GM21825 (cell line): Measurements from ENCODE around the gene SCAI.
"Not testable (repeated sequence)": the region's sequence is repeated elsewhere in the genome, so short reads cannot be mapped to it uniquely, and the experiment has no call there.

ENCODE experiments used
- ATAC-seq: cut with Tn5 transposase; IDR thresholded peaks from one replicate; pipeline ENCODE4 v1.9.1; 2021; ENCODE audit warnings: mild to moderate bottlenecking, moderate library complexity; ENCODE audit not compliant: unreplicated experiment

The SCAI gene

GRCh38 chr9:125108541-125108940, 34.8 kb downstream of the SCAI start:
- not testable (repeated sequence) for ATAC-seq

DNA sequence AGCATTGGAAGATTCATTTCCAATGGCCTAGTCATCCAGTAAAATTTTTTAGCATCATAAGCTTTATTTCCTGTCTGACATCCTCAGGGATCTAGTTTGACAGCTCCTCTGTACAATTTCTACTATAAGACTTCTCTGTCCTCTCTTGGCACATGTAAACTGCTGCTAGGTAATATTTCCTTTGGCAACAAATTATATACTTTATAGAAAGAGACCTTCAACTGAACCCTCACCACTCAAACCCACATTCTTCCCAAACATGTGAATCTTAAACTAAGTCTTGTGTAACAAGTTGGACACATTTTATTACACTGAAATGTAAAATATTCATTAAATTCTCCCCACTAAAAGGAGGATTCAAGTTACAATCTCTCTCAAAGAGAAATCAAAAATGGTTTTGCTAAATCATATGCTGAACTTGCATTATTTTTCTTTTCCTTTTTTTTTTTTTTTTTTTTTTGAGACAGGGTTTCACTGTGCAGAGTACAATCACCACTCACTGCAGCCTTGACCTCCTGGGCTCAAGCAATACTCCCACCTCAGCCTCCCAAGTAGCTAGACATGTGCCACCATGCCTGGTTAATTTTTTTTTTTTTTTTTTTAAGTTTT, 36.9 kb downstream of the SCAI start:
- no peak for ATAC-seq

DNA sequence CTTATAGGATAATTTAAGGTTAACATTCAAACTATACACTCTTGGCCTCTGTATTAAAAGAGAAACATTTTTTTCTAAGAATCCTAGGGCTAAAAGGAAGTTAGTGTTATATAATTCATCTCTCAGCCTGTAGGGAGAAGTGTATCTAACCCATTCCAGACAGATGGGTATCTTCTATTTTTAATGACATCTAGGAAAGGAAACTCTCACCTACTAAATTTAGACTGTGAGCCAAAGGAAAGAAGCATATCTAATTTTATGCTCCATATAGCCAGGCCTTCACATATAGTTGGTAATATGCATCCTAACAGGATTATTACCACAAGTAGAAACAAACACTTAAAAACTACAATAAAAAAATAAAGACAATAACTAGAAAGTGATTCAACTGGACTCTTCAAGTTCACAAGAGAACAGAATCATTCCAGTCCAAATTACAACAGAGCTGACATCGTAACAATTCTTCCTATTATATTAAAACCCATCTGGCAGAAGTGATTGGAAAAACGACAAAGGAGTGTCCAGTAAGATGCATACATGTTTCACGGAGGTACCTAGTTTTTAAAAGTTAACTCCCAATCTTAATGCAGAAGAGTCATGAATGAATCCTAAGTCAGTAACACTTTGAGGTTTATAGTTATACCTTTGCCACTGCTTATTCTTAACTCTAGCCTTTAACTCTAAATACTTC, 39.4 kb downstream of the SCAI start:
- ATAC-seq: no peak

GRCh38 chr9:125103021-125103420, 40.3 kb downstream of the SCAI start:
- no peak for ATAC-seq

DNA sequence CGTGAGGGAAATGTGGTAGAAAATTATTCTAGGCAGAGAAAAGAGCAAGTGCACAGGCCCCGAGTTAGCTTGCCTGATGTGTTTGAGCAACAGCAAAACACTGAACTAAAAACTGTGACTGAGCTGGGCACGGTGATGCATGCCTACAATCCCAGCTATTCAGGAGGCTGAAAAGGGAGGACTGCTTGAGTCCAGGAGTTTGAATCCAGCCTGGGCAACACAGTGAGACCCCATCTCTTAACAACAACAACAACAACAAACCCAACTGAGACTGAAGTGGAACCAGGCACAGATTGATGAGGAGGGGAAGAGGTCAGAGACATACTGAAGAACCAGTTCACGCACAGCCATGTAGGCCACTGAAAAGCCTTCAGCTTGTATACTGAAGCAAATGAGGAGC, 42.5 kb downstream of the SCAI start:
- ATAC-seq: no peak

- no peak for ATAC-seq
These were observed 43.5 kb downstream of the SCAI start for GRCh38 chr9:125099816-125100215.

DNA sequence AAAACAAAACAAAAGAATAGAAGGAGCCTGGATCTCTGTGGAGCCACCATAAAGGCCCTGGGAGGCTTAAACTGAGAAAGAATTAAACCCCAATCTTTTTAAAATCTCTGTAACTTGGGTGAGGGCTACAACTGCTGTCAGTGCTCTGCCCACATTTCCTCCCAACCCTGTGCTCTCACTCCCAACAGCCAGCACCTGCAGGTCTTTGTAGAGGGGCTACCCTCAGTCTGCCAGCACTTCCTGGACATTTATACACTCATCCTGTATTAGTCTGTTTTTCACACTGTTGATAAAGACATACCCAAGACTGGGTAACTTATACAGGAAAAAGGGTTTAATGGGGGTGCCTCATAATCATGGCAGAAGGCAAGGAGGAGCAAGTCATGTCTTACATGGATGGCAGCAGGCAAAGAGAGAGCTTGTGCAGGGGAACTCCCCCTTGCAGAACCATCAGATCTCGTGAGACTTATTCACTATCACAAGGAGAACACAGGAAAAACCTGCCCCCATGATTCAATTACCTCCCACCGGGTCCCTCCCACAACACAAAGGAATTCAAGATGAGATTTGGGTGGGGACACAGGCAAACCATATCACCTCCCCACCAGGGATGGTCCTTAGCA, 47.4 kb downstream of the SCAI start:
- no peak for ATAC-seq

DNA sequence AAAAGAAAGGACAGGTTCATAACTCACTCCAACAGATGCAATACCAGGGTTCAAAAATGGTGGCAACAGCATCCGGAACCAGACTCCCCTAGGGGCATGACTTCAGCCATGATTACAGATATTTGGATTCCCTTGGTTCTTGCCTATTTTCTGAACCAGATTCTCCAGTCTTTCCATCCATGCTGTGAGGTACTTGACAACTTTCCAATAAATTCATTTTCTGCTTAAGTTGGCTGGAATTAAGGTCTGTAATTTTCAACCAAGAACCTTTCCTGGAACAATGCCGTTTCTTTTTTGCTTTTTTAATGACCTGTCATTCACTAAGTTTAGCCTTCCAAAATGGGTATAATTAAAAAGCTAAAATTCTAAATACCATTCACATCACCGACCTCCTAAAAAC, 52.2 kb downstream of the SCAI start:
- no peak for ATAC-seq

DNA sequence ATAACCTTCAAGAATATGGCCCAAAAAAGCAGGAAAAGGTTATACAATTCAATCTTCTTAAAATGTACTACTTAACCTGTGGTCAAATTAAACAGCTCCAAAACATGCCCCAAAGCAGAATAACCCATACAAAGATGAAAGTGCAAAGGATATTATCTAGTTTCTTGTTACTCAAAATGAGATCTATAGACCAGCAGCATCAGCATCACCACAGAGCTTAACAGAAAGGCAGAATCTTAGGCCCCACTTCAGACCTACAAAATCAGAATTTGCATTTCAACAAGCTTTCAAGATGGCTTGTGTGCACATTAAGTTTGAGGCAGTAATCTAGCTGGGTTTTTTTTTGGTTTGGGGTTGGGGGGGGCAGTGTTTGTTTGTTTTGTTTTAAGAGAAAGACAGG, 54.0 kb downstream of the SCAI start:
- ATAC-seq: no peak

GRCh38 chr9:125088752-125089151, 54.6 kb downstream of the SCAI start:
- ATAC-seq: no peak

DNA sequence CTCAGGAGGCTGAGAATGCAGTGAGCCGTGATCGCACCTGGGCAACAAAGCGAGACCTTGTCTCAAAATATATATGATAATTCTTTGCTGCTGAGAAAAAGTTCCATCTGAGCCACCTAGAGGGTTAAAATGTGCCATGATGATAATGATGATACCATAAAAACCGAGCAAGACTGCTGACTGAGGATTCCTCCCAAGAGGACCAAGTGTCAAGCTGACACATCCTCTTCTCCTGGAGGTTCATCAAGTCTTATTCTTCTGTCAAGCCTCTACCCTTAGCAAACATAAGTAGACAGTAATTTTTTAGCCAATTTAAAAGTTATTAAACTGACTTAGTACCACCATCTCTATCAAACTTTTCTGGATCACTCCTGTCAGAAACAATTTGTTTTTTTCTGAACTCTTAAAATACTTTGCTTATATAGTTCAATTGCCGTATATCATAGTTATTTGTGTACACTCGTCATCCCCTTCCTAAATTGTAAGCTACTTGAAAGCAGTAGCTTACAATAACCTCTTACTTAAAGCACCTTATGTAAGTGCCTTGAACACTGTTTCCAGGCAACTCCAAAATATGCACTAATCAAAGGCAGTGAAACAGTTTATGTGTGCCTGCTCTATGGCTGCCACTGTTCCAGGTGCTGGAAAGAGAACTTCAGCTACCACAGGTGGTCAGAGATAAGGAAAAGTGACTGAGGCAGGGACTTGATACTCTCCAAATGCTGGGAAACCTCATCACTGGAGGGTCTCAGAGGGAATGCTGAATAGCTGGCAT, 57.4 kb downstream of the SCAI start:
- ATAC-seq: no peak

GRCh38 chr9:125082197-125082596, 61.1 kb downstream of the SCAI start:
- not testable (repeated sequence) for ATAC-seq

GRCh38 chr9:125080797-125081196, 62.5 kb downstream of the SCAI start:
- not testable (repeated sequence) for ATAC-seq

DNA sequence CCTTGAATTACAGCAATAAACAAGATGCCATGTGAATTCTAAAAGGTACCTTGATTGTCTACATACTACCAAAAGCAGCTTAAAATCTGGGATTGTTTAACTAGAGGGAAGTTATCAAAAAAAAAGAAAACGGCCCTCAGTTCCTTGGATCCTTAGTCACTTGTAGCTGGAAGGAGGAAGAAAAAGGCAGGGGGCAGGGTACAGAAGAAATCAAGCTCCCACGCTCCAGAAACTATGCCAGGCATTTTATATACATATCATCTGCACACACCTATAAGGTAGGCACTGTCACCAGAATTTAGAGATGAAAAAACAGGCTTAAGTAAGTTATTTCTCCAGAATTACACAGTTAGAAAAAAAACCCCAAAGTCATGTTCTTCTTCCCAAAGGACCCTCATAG, 63.4 kb downstream of the SCAI start:
- no peak for ATAC-seq

DNA sequence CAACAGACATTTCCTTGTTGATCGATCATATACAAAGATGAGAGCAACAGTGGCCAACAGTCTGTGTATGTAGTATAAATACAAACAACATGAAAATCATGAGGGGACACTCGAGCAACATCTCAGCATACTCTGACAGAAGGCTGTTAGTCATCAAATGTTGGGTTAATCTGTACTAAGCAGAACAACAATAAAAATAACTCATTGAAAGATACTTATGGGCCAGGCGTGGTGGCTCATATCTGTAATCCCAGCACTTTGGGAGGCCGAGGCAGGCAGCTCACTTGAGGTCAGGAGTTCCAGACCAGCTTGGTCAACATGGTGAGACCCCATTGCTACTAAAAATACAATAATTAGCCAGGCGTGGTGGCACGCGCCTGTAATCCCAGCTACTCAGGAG, 67.3 kb downstream of the SCAI start:
- no peak for ATAC-seq

DNA sequence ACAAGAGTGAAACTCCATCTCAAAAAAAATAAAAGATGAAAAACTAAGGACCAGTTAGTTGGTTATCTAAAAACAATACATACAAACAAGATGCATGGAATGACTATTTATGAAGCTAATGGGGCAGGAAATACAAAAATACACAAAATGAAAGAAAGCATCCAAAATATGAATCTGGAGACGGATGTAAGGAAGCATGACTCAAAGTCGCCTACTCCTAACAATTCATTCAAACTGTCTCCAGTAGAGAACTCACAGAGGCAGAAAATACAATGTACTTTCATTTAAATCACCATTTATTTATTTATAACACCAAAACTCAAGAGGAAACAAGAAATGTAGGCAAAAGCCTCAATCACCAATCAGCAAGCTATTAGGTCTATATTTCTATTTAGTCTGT, 68.4 kb downstream of the SCAI start:
- no peak for ATAC-seq

DNA sequence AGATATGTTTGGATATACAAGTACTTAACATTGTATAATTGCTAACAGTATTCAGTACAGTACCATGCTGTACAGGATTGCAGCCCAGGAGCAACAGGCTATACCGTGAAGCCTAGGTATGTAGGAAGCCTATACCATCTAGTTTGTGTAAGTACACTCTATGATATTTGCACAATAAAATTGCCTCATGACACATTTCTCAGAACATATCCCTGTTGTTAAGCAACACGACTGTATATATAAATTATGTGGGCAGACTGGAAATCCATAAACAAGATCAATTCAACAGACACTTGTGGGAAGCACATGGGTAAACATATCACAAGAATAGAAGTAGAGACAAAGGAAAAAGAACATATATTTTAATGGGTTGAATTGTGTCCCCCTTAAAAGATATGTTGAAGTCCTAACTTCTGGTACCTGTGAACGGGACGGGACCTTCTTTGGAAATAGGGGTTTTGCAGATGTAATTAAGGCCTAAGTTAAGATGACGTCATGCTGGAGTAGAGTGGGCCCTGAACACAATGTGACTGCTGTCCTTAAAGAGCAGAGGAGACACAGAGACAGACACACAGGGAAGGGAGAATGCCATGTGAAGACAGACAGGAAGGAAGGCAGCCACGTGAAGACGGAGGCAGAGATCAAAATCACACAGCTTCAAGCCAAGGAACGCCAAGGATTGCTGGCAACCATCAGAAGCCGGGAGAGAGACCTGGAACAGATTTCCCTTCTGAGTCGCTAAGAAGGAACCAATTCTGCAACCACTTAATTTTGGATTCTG, 76.3 kb downstream of the SCAI start:
- ATAC-seq: no peak

DNA sequence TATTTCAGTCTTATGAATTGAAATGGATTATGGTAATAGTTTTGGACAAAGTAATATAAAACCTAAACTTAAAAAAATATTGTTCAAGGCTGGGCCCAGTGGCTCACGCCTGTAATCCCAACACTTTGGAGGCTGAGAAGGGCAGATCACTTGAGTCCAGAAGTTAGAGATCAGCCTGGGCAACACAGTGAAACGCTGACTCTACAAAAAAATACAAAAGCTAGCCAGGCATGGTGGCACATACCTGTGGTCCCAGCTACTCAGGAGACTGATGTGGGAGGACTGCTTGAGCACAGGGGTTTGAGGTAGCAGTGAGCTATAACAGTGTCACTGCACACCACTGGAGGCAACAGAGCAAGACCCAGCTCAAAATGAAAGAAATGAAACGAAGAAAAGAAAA, 81.9 kb downstream of the SCAI start:
- no peak for ATAC-seq

DNA sequence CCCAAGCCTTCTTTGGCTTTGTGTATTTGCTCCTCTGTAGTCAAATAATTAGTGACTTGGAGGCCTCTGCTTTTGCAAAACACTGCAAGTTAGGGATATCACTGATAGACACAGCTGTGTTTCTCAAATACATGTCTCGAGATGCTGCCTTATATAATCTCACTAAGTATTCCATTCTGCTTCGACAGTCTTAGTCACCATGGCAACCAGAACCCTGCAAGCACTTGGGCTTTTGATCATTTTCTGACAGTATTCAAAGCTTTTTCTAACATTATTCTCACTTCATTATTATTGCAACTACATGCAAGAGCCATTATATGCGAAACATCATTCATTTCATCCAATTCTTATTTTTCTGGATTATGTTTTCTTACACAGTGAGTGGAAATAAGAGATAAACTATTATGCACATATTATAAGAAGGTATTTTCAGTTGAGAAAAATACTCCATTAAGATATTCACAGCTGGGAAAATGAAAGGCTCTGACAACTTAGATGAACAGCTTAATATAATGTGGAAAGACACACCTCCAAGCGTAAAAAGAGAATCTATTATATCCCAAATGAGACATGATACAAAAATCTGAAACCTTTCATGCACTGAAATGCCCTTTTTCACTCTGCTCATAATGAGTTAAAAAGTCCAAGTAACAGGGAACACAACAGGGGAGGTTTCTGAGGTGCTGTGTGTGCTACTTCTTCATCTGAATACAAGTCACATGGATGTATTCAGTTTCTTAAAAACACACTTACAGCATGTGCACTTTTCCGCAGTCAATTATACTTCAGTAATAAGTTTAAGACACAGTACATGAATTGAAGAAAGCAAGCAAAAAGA, 93.9 kb downstream of the SCAI start:
- no peak for ATAC-seq

DNA sequence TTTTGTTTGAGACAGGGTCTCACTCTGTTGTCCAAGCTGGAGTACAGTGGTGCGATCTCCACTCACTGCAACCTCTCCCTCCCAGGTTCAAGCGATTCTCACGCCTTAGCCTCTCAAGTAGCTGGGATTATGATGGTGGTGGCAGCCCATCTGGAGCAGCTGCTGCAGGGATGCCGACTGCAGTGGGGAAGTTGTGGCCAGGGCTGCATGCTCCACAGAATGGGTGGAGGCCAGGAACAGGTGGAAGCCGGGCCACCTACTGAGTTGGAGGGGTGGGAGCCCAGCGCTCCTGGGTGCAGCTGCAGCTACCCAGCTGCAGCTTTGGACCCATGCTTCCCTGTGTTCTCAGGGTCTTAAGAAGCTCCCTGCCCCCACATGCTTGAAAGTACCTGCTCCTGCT, 99.7 kb downstream of the SCAI start:
- no peak for ATAC-seq
